Vagina (tissue), 2 donors: ENCODE data around the gene NRG3.

Experiments
- POLR2A ChIP-seq, 2 donors: fragments of 450-650 bp; IDR thresholded peaks; one replicate each; pipeline ENCODE4 v1.6.1; 2017; ENCODE audit warnings: antibody characterized with exemption in 2 of 2, mild to moderate bottlenecking in 2 of 2, moderate library complexity in 2 of 2
- POLR2AphosphoS5 ChIP-seq, 2 donors: sonication (generic); formaldehyde crosslinking; IDR thresholded peaks; one replicate each; pipeline ENCODE4 v1.9.0; 2017; ENCODE audit warnings: antibody characterized with exemption in 2 of 2, mild to moderate bottlenecking in 2 of 2, low read depth in 1 of 2; ENCODE audit not compliant: insufficient read depth in 1 of 2
- TF ChIP-seq, protein P1 (sequence below), 3 experiments: fragments of 450-650 bp in 2 of 3; fragments of 200-600 bp in 1 of 3; sonication (generic) in 1 of 3; IDR thresholded peaks; one replicate each; pipeline ENCODE4 v1.5.1; 2017 to 2019; ENCODE audit warnings: antibody characterized with exemption in 3 of 3, mild to moderate bottlenecking in 2 of 3, moderate library complexity in 2 of 3

- TF ChIP-seq, protein P1, sequence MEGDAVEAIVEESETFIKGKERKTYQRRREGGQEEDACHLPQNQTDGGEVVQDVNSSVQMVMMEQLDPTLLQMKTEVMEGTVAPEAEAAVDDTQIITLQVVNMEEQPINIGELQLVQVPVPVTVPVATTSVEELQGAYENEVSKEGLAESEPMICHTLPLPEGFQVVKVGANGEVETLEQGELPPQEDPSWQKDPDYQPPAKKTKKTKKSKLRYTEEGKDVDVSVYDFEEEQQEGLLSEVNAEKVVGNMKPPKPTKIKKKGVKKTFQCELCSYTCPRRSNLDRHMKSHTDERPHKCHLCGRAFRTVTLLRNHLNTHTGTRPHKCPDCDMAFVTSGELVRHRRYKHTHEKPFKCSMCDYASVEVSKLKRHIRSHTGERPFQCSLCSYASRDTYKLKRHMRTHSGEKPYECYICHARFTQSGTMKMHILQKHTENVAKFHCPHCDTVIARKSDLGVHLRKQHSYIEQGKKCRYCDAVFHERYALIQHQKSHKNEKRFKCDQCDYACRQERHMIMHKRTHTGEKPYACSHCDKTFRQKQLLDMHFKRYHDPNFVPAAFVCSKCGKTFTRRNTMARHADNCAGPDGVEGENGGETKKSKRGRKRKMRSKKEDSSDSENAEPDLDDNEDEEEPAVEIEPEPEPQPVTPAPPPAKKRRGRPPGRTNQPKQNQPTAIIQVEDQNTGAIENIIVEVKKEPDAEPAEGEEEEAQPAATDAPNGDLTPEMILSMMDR (IDR thresholded peaks at IDR 0.05): no peak
- TF ChIP-seq POLR2A (IDR thresholded peaks at IDR 0.05) (no peak), POLR2AphosphoS5 (IDR thresholded peaks at IDR 0.05; ENCODE audit: insufficient read depth in 1 of 2, low read depth in 1 of 2) (no peak)
Observed at GRCh38 chr10:82981137-82981723, 1106.2 kb downstream of the NRG3 start.
